Astrocyte of the cerebellum (primary cell): ENCODE measurements around the gene S100A9.

Source experiments
- DNase-seq: peaks from one replicate; pipeline ENCODE4 v3.0.0-alpha.2; 2011; ENCODE audit warnings: low read depth
- H3K4me3 ChIP-seq: 2 replicates; pipeline ENCODE4 v1.5.1; 2011; ENCODE audit warnings: mild to moderate bottlenecking, low read depth, low read length, moderate library complexity
- in situ Hi-C: cut with HindIII; loops from 2 replicates; pipeline ENCODE4 v1.10.0; 2017; ENCODE audit warnings: low sequenced_read_pairs
- TF ChIP-seq, protein P1 (sequence below): IDR thresholded peaks from 2 replicates; pipeline ENCODE4 v1.5.1; 2012; ENCODE audit warnings: low read length, low read depth, moderate library complexity, mild to moderate bottlenecking; ENCODE audit errors: missing control alignments

Gene S100A9

DNA sequence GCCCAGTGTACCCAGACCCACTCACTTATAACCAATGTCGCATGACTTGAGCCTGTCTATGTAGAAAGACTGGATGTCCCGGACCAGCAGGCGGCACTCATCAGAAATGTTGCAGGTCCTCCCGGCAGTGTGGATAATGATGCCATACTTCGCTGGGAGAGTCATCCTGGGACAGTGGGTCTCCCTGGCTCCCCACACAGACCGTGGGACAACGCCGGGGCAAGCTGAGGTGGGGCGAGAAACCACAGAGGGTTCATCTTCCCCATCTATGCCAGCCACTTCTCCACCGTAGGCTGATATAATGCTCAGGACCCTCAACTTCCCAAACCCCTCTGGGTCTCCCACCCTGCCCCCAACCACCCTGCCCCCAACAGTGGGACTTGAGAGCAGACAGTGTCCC is 17.3 kb upstream of the S100A9 start:
- DNase-seq = no peak
- in situ Hi-C loops = no loop called here
- TF ChIP-seq, protein P1, sequence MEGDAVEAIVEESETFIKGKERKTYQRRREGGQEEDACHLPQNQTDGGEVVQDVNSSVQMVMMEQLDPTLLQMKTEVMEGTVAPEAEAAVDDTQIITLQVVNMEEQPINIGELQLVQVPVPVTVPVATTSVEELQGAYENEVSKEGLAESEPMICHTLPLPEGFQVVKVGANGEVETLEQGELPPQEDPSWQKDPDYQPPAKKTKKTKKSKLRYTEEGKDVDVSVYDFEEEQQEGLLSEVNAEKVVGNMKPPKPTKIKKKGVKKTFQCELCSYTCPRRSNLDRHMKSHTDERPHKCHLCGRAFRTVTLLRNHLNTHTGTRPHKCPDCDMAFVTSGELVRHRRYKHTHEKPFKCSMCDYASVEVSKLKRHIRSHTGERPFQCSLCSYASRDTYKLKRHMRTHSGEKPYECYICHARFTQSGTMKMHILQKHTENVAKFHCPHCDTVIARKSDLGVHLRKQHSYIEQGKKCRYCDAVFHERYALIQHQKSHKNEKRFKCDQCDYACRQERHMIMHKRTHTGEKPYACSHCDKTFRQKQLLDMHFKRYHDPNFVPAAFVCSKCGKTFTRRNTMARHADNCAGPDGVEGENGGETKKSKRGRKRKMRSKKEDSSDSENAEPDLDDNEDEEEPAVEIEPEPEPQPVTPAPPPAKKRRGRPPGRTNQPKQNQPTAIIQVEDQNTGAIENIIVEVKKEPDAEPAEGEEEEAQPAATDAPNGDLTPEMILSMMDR = no peak
- no peak overlapping the region for H3K4me3 ChIP-seq

DNA sequence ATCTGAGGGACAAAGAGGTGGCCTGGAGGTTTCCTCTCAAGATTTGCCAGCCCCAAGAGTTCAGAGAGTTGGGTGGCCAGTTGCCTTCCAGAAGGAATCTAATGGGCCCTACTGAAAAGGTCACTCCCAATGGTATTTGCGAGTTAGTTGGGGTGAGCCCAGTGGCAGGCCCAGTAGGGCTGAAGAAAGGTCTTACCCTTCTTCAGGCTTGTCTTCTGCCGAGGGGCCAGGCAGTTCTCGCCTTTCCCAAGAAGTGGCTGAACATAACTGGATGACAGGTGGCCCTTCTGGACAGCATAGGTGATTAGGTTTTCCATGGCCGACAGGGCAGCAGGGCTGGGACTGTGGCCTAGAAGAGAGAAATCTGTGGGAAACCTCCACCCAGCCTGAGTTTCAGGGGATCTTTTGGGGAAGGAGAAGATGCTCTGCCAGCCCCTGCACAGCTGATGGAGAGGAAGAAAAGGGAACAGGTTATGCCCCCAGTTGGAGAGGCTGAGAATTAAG is 16.2 kb upstream of the S100A9 start:
- TF ChIP-seq, protein P1 = no peak
- no peak for DNase-seq
- no peak overlapping the region for H3K4me3 ChIP-seq
- in situ Hi-C loops = no loop called here

DNA sequence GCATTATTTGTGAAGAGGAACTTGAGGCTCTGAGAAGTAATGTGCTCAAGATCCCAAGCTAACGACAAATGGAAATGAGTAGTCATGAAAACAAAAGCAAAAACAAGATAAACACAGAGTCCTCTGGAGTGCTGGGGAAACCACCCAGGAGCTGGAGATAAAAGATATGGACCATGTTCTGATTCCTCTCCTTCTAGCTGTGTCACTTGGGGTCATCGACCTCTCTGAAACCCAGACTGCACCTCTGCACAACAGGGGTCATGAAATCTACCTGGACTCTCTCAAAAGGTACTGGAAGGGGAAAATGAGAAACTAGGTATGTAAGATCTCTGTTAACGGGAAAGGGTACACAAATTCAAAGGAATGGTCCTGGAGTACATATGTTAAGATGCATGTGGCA is 15.5 kb upstream of the S100A9 start:
- TF ChIP-seq, protein P1 = no peak
- in situ Hi-C loops = no loop called here
- no peak for DNase-seq
- H3K4me3 ChIP-seq = no peak overlapping the region

DNA sequence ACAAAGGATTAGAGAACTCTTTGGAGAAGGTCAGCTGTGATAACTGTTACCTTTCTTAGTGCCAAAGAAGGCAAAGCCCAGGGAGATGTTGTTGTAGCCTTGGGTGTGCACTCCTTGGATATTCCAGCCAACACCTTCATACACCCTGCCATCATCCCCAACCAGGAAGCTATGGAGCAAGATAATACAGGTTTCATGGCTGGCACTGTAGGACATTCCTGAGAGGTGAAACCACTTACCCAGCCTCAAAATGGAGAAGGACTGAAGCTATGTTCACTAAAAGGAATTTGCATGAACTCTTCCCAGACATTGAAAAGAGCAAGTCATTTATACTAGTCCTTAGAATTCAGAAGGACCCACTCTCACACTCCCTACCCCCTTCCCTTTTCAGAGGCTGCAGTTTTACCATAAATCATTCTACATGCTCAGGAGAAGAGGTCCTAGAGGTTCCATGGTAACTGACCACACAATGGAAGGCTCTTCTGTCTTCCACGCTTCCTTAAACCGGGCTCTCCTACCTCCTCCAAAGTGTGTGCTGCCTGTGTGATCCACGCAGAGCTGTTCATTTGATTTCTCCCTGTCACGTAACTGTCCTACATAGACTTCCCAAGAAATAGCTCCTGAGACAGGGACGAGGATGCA is 14.5 kb upstream of the S100A9 start:
- no peak for DNase-seq
- in situ Hi-C loops = no loop called here
- H3K4me3 ChIP-seq = no peak overlapping the region
- TF ChIP-seq, protein P1 = no peak

DNA sequence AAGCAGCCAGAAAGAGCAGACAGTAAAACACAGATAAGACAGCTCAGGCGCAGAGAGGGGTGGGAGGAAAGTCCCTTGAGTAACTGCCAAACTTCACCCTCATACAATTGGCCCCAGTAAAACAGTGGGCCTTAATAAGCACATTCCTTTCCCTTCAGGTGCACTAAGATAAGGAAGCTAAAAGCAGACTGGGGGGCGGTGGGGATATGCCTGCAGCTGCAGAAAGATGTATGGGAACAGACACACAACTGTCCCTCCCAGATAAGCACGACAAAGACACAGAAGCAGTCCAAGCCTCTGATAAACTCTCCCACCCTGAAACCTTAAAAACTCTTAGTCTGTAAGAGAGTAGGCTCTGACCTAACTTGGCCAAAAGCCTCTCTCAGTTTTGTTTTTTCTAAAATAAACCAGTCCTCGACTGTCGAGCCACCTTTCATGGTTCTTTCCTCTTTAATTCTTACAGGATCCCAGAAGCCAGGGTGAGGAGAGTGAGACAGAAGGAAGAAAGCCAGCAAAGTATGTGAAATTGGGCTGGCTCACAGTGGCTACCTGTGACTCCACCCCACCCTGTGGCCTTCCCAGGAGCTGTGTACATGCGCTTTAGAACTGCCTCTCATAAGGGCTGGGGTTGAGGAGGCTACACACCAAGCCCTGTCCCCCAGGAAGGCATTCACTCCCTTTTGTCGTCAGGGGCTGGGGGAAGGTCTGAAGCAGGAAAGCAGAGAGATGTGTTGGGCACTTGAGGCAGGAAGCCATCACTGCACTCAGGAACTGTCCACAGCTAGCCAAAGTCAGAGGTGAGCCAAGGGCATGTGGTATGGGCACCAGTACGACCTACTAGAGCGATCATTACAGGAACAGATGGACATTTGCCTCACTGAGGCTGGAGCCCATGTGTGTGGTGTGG is 13.6 kb upstream of the S100A9 start:
- in situ Hi-C loops = no loop called here
- TF ChIP-seq, protein P1 = no peak
- no peak for DNase-seq
- H3K4me3 ChIP-seq = no peak overlapping the region

DNA sequence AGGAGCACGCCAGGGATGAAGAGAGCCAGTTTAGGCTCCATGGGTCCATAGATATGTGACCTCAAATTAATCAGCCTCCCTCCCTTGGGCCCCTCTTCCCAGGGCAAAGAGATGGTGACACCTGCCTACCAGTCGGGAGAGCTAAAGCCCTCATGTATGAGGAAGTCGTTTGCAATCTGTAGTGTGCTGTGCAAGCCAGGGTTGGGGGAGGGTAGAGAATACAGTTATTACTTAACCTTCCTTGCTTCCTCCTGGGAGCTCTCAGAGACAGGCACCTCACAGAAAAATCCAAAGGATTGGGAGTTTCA is 13.0 kb upstream of the S100A9 start:
- H3K4me3 ChIP-seq = no peak overlapping the region
- in situ Hi-C loops = no loop called here
- no peak for DNase-seq
- TF ChIP-seq, protein P1 = no peak
